Right cardiac atrium (tissue), 5 donors: ENCODE data around the gene SUSD6. TPM values are rescaled to one million over a fixed set of nuclear protein-coding genes. Genes with fewer than 3 reads are reported as not detected.

Source experiments
- ATAC-seq, 2 donors: fragments of 200-7000 bp; cut with Tn5 transposase; one replicate each; pipeline versions ENCODE4 v1.8.0 to v1.9.1; 2020; ENCODE audit warnings: moderate library complexity in 2 of 2, mild to moderate bottlenecking in 1 of 2
- DNase-seq, 3 donors: peaks; one replicate each; pipeline ENCODE4 v3.0.0-alpha.2; 2020
- H3K27ac ChIP-seq: one replicate; pipeline ENCODE4 v1.5.1; 2013; ENCODE audit warnings: mild to moderate bottlenecking, low read length, control low read depth, moderate library complexity
- H3K27me3 ChIP-seq: one replicate; pipeline ENCODE4 v1.6.1; 2013; ENCODE audit not compliant: control insufficient read depth, insufficient read depth
- H3K4me1 ChIP-seq: one replicate; pipeline ENCODE4 v1.6.1; 2013; ENCODE audit warnings: low read length; ENCODE audit not compliant: control insufficient read depth, insufficient read depth
- H3K4me3 ChIP-seq: one replicate; pipeline ENCODE4 v1.5.1; 2013; ENCODE audit warnings: low read length, control low read depth
- H3K9me3 ChIP-seq: one replicate; pipeline ENCODE4 v1.6.1; 2013; ENCODE audit warnings: low read length; ENCODE audit not compliant: control insufficient read depth
- WGBS: extraction: QIAGEN DNeasy Blood & Tissue Kit; methylation state at CpG from one replicate; pipeline ENCODE4 v1.1.7; 2013; 5-methylcytosine and 5-hydroxymethylcytosine counted together
- intact Hi-C, 4 donors: fragments of 100-400 bp; cut with DNase I; formaldehyde crosslinking; loops; one replicate each; pipeline versions ENCODE4 v1.11.0 to v1.14.0; 2022 to 2023
- long read RNA-seq, 4 donors: library from polyadenylated mRNA; unstranded; transcript quantifications; one replicate each; pipeline ENCODE4 v2.0.0, GENCODE V29; 2020 to 2021
- polyA plus RNA-seq: library from polyadenylated mRNA; stranded (reverse); fragments of 200-250 nt; gene quantifications from one replicate; pipeline ENCODE4 v1.2.3, GENCODE V29; 2013
- total RNA-seq, 4 donors: library from RNA; stranded (reverse); fragmentation: NEBNext Ultra II Directional; extraction: Animal tissue kit (Norgen Biotek cat#: 25700); gene quantifications; one replicate each; pipeline ENCODE4 v1.2.1, GENCODE V29; 2021
- donor health status: healthy with polysubstance abuse.
- donor health status: DM: no; HTN: yes; CAD: no.
- donor health status: DM: no; HTN: no; CAD: no.
- donor health status: DM: no; HTN: yes; CAD: no; lungs with severe emphysema.
- donor health status: DM: yes; HTN: yes; CAD: no.

SUSD6 gene, protein sequence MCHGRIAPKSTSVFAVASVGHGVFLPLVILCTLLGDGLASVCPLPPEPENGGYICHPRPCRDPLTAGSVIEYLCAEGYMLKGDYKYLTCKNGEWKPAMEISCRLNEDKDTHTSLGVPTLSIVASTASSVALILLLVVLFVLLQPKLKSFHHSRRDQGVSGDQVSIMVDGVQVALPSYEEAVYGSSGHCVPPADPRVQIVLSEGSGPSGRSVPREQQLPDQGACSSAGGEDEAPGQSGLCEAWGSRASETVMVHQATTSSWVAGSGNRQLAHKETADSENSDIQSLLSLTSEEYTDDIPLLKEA
- 10 to 100 TPM; 16.5 to 25.9 (median 22.1) TPM for total RNA-seq
- polyA plus RNA-seq = 9.1 TPM
- long read RNA-seq, donor 1, full-length matches to known transcripts = 4 of 16 reads
- long read RNA-seq, donor 1, partial matches to known transcripts = 11 of 16 reads
- long read RNA-seq, donor 1, other reads (novel, unspliced or antisense) = 1 of 16 reads
- long read RNA-seq, donor 2, full-length matches to known transcripts = 7 of 18 reads
- long read RNA-seq, donor 2, partial matches to known transcripts = 11 of 18 reads
- long read RNA-seq, donor 2, other reads (novel, unspliced or antisense) = 0 of 18 reads
- long read RNA-seq, donor 3, full-length matches to known transcripts = 23 of 39 reads
- long read RNA-seq, donor 3, partial matches to known transcripts = 16 of 39 reads
- long read RNA-seq, donor 3, other reads (novel, unspliced or antisense) = 0 of 39 reads
- long read RNA-seq, donor 4, full-length matches to known transcripts = 2 of 5 reads
- long read RNA-seq, donor 4, partial matches to known transcripts = 3 of 5 reads
- long read RNA-seq, donor 4, other reads (novel, unspliced or antisense) = 0 of 5 reads

DNA sequence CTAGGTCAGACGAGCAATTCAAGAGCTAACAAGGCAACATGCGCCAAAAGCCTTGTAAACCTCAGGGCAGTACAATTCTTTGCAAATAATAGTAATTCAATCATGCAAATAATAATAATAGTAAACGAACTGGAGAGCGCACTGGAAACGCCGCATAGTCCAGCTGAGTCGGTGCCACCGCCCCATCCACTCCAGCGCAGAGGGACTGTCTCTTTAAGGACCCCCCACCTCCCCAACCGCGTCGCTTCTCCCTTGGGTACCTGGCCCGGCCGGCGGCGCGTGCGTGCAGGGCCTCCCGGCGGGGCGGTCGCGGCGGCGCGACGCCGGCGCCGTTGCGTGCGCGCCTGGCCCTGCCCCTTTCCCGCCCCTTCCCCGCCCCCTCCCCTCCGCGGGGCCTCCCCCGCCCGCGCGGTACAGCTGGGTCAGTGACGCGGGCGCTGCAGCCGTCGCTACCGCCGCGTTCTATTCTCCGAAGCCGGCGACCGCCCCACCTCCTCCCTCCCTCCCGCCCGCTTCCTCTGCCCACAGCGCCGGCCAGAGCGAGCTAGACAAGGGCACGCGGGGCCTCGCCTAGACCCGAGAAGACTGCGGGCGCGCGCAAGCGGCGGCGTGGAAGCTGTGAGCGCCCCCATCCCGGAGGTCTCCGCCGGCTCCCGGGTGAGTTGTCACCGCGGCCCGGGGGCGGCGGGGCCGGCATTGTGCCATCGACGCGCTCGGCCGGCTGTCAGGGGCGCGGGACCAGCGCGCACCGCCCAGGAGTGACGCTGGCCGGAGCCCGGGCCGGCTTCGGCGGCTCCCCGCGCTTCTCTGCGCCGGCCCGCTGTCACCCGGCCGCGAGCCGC is at the start of gene SUSD6:
Gene SUSD6, plus strand, starts transcription at position 425 of the 842 bp plus-strand sequence. CDS start 46,997 bp downstream, outside the sequence.
- intact Hi-C loops = loop anchor here in 1 of 4 donors (5.0 kb wide), 1 partner anchor 101 kb away; no protein-coding TSS in a partner anchor
- H3K27ac ChIP-seq = peak within 1 kb of the TSS; percentile 100
- DNase-seq (peak; percentile 93 to 97 (median 97)), ATAC-seq (peak; percentile 91 to 94)
- H3K27me3 ChIP-seq = no peaks in the 10 kb centered on the region
- under 1% methylated on average over 104 of the region's 105 CpGs for WGBS
- peaks cover 20% of the 10 kb centered on the region for H3K4me1 ChIP-seq
- no peaks in the 10 kb centered on the region for H3K9me3 ChIP-seq
- peak within 1 kb of the TSS; percentile 98 for H3K4me3 ChIP-seq

DNA sequence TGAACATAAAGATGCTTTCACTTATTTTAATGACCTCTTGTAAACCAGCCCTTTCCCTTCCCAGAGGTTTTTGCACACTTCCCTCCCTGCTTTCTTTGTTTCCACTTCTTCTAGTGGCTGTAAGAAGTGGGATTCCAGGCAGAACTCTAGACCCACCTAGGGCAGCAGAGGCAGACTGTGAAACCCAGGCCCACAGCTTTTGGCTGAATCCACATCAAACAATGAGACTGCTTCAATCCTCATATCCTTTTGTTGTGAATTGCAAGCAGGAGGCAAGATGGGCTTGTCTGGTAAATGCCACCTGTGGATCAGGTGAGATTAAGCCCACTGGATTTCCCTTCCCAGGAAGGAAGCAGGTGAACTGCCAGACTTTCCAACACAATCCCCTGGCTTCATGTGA is 49.5 kb upstream of the SUSD6 start:
- ATAC-seq = no peak
- DNase-seq = no peak
- intact Hi-C loops = no loop called here
- no peak overlapping the region for H3K4me3 ChIP-seq
- no peaks in the 10 kb centered on the region for H3K9me3 ChIP-seq
- no peak overlapping the region for H3K27ac ChIP-seq
- H3K4me1 ChIP-seq = no peaks in the 10 kb centered on the region
- H3K27me3 ChIP-seq = peaks cover 2% of the 10 kb centered on the region

- Histone ChIP-seq H3K27me3 (peaks cover 2% of the 10 kb centered on the region), H3K9me3 (no peaks in the 10 kb centered on the region), H3K4me3 (no peak overlapping the region), H3K4me1 (peaks cover 3% of the 10 kb centered on the region), H3K27ac (no peak overlapping the region)
- WGBS = 84% methylated on average over 5 of the region's 5 CpGs
- intact Hi-C loops = no loop called here
- DNase-seq (no peak), ATAC-seq (no peak)
Measured at GRCh38 chr14:69567563-69567962, 43.8 kb upstream of the SUSD6 start.

DNA sequence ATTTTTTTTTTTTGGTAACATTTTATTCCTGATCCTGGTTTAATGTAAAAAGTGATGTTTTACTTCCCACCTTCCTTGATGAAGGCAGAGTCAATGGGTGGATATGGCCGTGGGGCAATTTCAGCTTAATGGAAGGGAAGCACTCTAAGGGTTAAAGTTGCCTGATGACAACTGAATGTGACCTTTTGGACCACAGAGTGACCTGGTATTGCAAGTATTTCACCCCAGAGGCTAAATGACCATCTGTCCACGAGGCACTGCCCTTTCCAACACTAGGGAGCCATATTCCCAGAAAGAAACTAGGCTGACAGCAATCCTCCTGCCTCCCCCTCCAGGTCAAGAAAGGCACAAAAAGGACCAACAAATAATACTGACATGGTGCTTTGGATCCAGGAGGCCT is 41.5 kb upstream of the SUSD6 start:
- H3K27ac ChIP-seq = no peak overlapping the region
- DNase-seq (no peak), ATAC-seq (no peak)
- H3K4me1 ChIP-seq = peaks cover 3% of the 10 kb centered on the region
- no peaks in the 10 kb centered on the region for H3K27me3 ChIP-seq
- intact Hi-C loops = no loop called here
- 50% methylated on average over 2 of the region's 2 CpGs for WGBS
- no peak overlapping the region for H3K4me3 ChIP-seq
- H3K9me3 ChIP-seq = no peaks in the 10 kb centered on the region

- Histone ChIP-seq H3K27me3 (no peaks in the 10 kb centered on the region), H3K27ac (no peak overlapping the region), H3K4me1 (peaks cover 3% of the 10 kb centered on the region), H3K9me3 (no peaks in the 10 kb centered on the region), H3K4me3 (no peak overlapping the region)
- intact Hi-C loops = no loop called here
- WGBS = 88% methylated on average over 7 of the region's 7 CpGs
- ATAC-seq = no peak
- DNase-seq = no peak
Measured at GRCh38 chr14:69570836-69571330, 40.5 kb upstream of the SUSD6 start.

DNA sequence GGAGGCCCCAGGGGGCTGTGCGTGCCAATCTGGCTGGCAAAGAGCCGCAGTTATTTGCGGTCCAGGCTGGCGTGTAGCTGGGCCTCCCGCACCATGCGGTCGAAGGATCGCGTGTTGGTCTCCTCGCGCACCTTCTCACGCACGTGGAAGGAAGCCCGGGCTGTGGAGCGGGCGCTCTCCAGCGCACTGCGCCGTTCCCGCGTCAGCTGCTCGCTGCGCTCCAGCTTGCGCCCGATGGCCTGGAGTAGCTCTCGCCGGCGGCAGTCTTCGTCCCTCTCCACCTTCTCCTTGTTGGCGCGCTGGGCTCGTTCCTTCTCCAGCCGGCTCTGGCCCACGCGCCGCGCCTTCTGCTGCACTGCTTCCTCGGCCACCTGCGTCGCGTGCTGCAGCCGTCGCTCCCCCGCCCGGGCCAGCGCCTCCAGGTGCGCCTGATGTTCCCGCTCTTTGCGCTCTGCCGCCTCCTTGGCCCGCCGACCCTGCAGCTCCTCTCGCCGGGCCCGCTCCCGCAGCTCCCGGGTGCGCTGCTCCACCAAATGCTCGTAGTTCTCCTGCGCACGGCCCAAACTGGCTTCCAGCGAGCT is 39.9 kb upstream of the SUSD6 start:
- H3K27ac ChIP-seq = no peak overlapping the region
- H3K4me1 ChIP-seq = peaks cover 3% of the 10 kb centered on the region
- peak overlapping the region; percentile 40 for H3K4me3 ChIP-seq
- ATAC-seq (no peak), DNase-seq (no peak)
- intact Hi-C loops = no loop called here
- no peaks in the 10 kb centered on the region for H3K9me3 ChIP-seq
- 15% methylated on average over 62 of the region's 62 CpGs for WGBS
- H3K27me3 ChIP-seq = no peaks in the 10 kb centered on the region

GRCh38 chr14:69572030-69572840 is 39.2 kb upstream of the SUSD6 start:
- peak; percentile 14 to 22 for ATAC-seq
- H3K4me1 ChIP-seq = peaks cover 3% of the 10 kb centered on the region
- H3K9me3 ChIP-seq = no peaks in the 10 kb centered on the region
- intact Hi-C loops = no loop called here
- peak; percentile 37 to 65 (median 55) for DNase-seq
- no peaks in the 10 kb centered on the region for H3K27me3 ChIP-seq
- 7% methylated on average over 112 of the region's 112 CpGs for WGBS
- peak overlapping the region; percentile 40 for H3K4me3 ChIP-seq
- H3K27ac ChIP-seq = no peak overlapping the region

GRCh38 chr14:69572841-69573135 is 38.6 kb upstream of the SUSD6 start:
- DNase-seq = no peak
- intact Hi-C loops = no loop called here
- H3K27me3 ChIP-seq = no peaks in the 10 kb centered on the region
- H3K9me3 ChIP-seq = no peaks in the 10 kb centered on the region
- 19% methylated on average over 40 of the region's 40 CpGs for WGBS
- peak overlapping the region; percentile 40 for H3K4me3 ChIP-seq
- ATAC-seq = no peak
- peaks cover 3% of the 10 kb centered on the region for H3K4me1 ChIP-seq
- no peak overlapping the region for H3K27ac ChIP-seq

- H3K4me1 ChIP-seq = peaks cover 3% of the 10 kb centered on the region
- no peaks in the 10 kb centered on the region for H3K27me3 ChIP-seq
- 19% methylated on average over 51 of the region's 51 CpGs for WGBS
- H3K9me3 ChIP-seq = no peaks in the 10 kb centered on the region
- intact Hi-C loops = no loop called here
- ATAC-seq (no peak), DNase-seq (no peak)
- no peak overlapping the region for H3K27ac ChIP-seq
- peak overlapping the region; percentile 4 for H3K4me3 ChIP-seq
Measured at GRCh38 chr14:69573205-69573830, 38.1 kb upstream of the SUSD6 start.
